Stomach (tissue), 9 donors: ENCODE measurements around the gene TSHZ2. TPM values are rescaled to one million over a fixed set of nuclear protein-coding genes. Genes with fewer than 3 reads are reported as not detected.

Source experiments
- DNase-seq, 2 donors: peaks; one replicate each; pipeline versions ENCODE4 v3.0.0 to v3.0.0-alpha.2; 2013 to 2019
- H3K27ac ChIP-seq, 5 donors: fragments of 200-600 bp in 4 of 5; sonication (generic) in 4 of 5; one replicate each; pipeline ENCODE4 v1.5.1; 2013 to 2019; ENCODE audit warnings: mild to moderate bottlenecking in 1 of 5, moderate library complexity in 1 of 5
- H3K27me3 ChIP-seq, 3 donors: fragments of 200-600 bp; sonication (generic); one replicate each; pipeline ENCODE4 v1.5.1; 2017 to 2019; ENCODE audit warnings: mixed run types in 1 of 3
- H3K36me3 ChIP-seq, 4 donors: fragments of 200-600 bp; sonication (generic); 1 replicate in 3 of 4; 2 replicates in 1 of 4; pipeline ENCODE4 v1.5.1; 2016 to 2019
- H3K4me1 ChIP-seq, 4 donors: fragments of 200-600 bp; sonication (generic); one replicate each; pipeline ENCODE4 v1.5.1; 2016 to 2019
- H3K4me3 ChIP-seq, 4 donors: fragments of 200-600 bp; sonication (generic) in 3 of 4; one replicate each; pipeline ENCODE4 v1.5.1; 2016 to 2019; ENCODE audit warnings: mild to moderate bottlenecking in 1 of 4
- H3K9me3 ChIP-seq, 4 donors: fragments of 200-600 bp; sonication (generic); one replicate each; pipeline ENCODE4 v1.5.1; 2016 to 2019
- CTCF ChIP-seq, 7 experiments: fragments of 450-650 bp in 4 of 7; fragments of 200-600 bp in 3 of 7; sonication (generic) in 3 of 7; IDR thresholded peaks; one replicate each; pipeline ENCODE4 v1.5.1; 2016 to 2019; ENCODE audit warnings: antibody characterized with exemption in 7 of 7, control low read depth in 2 of 7, mild to moderate bottlenecking in 1 of 7
- EP300 ChIP-seq: sonication (generic); formaldehyde crosslinking; IDR thresholded peaks from one replicate; pipeline ENCODE4 v1.6.1; 2017; ENCODE audit warnings: antibody characterized with exemption
- POLR2A ChIP-seq, 4 donors: fragments of 450-650 bp; IDR thresholded peaks; one replicate each; pipeline ENCODE4 v1.6.1; 2016; ENCODE audit warnings: antibody characterized with exemption in 4 of 4, control low read depth in 2 of 4, mild to moderate bottlenecking in 1 of 4, moderate library complexity in 1 of 4
- POLR2AphosphoS5 ChIP-seq, 3 donors: sonication (generic); formaldehyde crosslinking; IDR thresholded peaks; one replicate each; pipeline ENCODE4 v1.6.1; 2016; ENCODE audit warnings: antibody characterized with exemption in 3 of 3
- WGBS, 5 donors: extraction: QIAGEN DNeasy Blood & Tissue Kit in 3 of 5; methylation state at CpG; one replicate each; pipeline versions ENCODE4 v1.1.5 to v1.1.7; 2013 to 2018; 5-methylcytosine and 5-hydroxymethylcytosine counted together
- intact Hi-C: fragments of 100-400 bp; cut with DNase I; formaldehyde crosslinking; loops from one replicate; pipeline ENCODE4 v1.15.1; 2023; ENCODE audit warnings: low total_unique reads
- polyA plus RNA-seq, 3 donors: library from polyadenylated mRNA; stranded (reverse); fragments of 200-250 nt; gene quantifications; one replicate each; pipeline ENCODE4 v1.2.3, GENCODE V29; 2013
- total RNA-seq, 5 donors: library from RNA; depleted of rRNA; stranded (reverse); fragments of >200 nt; gene quantifications; one replicate each; pipeline versions ENCODE4 v1.1.0 to v1.2.3, GENCODE V29; 2014 to 2016
- donor health status: healthy with polysubstance abuse.
- donor health status: Bipolar disorder and iron deficiency.
- donor health status: healthy.

Gene TSHZ2
- total and polyA plus RNA-seq, 8 donors: 2.9 to 20.5 (median 5.8) TPM

GRCh38 chr20:53116733-53117132 is 144.6 kb downstream of the TSHZ2 start:
- WGBS, 5 donors: 80 to 89% (median 86%) methylated on average over 3 of the region's 3 CpGs
- Histone ChIP-seq H3K36me3 (no peaks in the 10 kb centered on the region), H3K4me1 (no peaks in the 10 kb centered on the region), H3K4me3 (no peak overlapping the region), H3K27ac (no peak overlapping the region), H3K9me3 (no peaks in the 10 kb centered on the region), H3K27me3 (no peaks in the 10 kb centered on the region)
- intact Hi-C loops: no loop called here
- TF ChIP-seq POLR2AphosphoS5 (IDR thresholded peaks at IDR 0.05): no peak
- TF ChIP-seq CTCF (IDR thresholded peaks at IDR 0.05): no peak
- TF ChIP-seq EP300: no peak
- no peak for TF ChIP-seq POLR2A (IDR thresholded peaks at IDR 0.05)
- no peak for DNase-seq

- intact Hi-C loops: no loop called here
- no peaks in the 10 kb centered on the region for H3K27me3 ChIP-seq
- H3K4me1 ChIP-seq: no peaks in the 10 kb centered on the region
- TF ChIP-seq EP300 (no peak), POLR2AphosphoS5 (IDR thresholded peaks at IDR 0.05) (no peak), POLR2A (IDR thresholded peaks at IDR 0.05) (no peak)
- H3K4me3 ChIP-seq: no peak overlapping the region
- no peaks in the 10 kb centered on the region for H3K9me3 ChIP-seq
- 77 to 87% (median 83%) methylated on average over 4 of the region's 4 CpGs for WGBS, 5 donors
- no peak for DNase-seq
- H3K27ac ChIP-seq: no peak overlapping the region
- no peaks in the 10 kb centered on the region for H3K36me3 ChIP-seq
Observed at GRCh38 chr20:53122853-53123252, 150.7 kb downstream of the TSHZ2 start.

DNA sequence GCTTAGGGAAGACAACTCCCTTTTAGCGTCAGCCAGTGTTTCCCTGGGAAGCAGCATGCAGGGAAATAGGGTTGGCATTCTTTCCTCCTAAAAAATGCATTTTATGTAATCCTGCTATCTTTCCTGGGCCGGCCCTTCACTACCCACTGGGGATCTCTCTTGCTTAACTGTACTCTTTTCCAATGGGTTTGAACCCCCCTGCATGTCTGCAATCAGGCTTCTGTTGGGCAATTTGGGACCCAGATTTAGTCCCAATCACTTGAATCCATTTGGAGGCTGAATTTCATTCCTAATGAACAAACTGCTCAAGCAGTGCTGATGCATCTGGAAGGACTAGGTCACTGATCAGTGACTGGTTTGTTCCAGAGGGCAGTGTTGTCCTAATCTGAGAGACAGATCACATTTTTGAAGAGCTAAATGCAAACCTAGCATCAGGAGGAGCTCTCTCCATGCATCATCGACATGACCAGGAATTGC is 152.0 kb downstream of the TSHZ2 start:
- Histone ChIP-seq H3K4me3 (no peak overlapping the region), H3K4me1 (no peaks in the 10 kb centered on the region), H3K9me3 (no peaks in the 10 kb centered on the region), H3K36me3 (no peaks in the 10 kb centered on the region), H3K27me3 (no peaks in the 10 kb centered on the region), H3K27ac (no peak overlapping the region)
- intact Hi-C loops: no loop called here
- DNase-seq: peak in 1 of 2 donors; percentile 58
- TF ChIP-seq EP300 (no peak), CTCF (IDR thresholded peaks at IDR 0.05) (no peak), POLR2AphosphoS5 (IDR thresholded peaks at IDR 0.05) (no peak), POLR2A (IDR thresholded peaks at IDR 0.05) (no peak)
- 53 to 83% (median 78%) methylated on average over 3 of the region's 3 CpGs for WGBS, 5 donors

DNA sequence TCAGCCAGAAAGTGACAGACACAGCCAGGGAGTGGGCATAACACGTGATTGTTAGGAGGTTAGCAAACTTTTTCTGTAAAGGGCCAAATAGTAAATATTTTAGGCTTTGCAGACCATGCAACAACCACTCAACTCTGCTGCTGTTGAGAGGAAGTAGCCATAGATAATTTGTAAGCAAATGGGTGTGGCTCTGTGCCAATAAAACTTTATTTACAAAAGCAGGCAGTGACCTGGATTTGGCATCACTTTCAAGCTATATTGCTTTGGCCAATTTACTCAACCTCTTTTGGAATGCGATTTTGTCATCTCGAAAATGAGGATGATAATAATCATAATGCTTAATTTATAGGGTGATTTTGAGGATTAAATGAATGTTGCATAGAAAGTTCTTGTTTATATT is 152.6 kb downstream of the TSHZ2 start:
- H3K36me3 ChIP-seq: no peaks in the 10 kb centered on the region
- TF ChIP-seq POLR2A (IDR thresholded peaks at IDR 0.05): no peak
- TF ChIP-seq POLR2AphosphoS5 (IDR thresholded peaks at IDR 0.05): no peak
- no peak for TF ChIP-seq EP300
- no peak for TF ChIP-seq CTCF (IDR thresholded peaks at IDR 0.05)
- H3K27ac ChIP-seq: no peak overlapping the region
- H3K9me3 ChIP-seq: no peaks in the 10 kb centered on the region
- H3K27me3 ChIP-seq: no peaks in the 10 kb centered on the region
- H3K4me1 ChIP-seq: no peaks in the 10 kb centered on the region
- intact Hi-C loops: no loop called here
- H3K4me3 ChIP-seq: no peak overlapping the region
- DNase-seq: no peak
- 77 to 82% (median 78%) methylated on average over 3 of the region's 3 CpGs for WGBS, 5 donors

GRCh38 chr20:53126185-53126584 is 154.0 kb downstream of the TSHZ2 start:
- no peaks in the 10 kb centered on the region for H3K4me1 ChIP-seq
- no peaks in the 10 kb centered on the region for H3K27me3 ChIP-seq
- no peaks in the 10 kb centered on the region for H3K36me3 ChIP-seq
- intact Hi-C loops: no loop called here
- no peak overlapping the region for H3K4me3 ChIP-seq
- DNase-seq: peak in 1 of 2 donors; percentile 23
- H3K9me3 ChIP-seq: no peaks in the 10 kb centered on the region
- H3K27ac ChIP-seq: no peak overlapping the region
- TF ChIP-seq POLR2A (IDR thresholded peaks at IDR 0.05) (no peak), EP300 (no peak), POLR2AphosphoS5 (IDR thresholded peaks at IDR 0.05) (no peak), CTCF (IDR thresholded peaks at IDR 0.05) (no peak)
- WGBS, 5 donors: 67 to 72% (median 68%) methylated on average over 7 of the region's 7 CpGs
